GM12801 (cell line): ENCODE results near the gene KHDC4.

Source experiments
- TF ChIP-seq, protein P1 (sequence below): IDR thresholded peaks from one replicate; pipeline ENCODE4 v1.5.1; 2011; ENCODE audit warnings: control low read depth; ENCODE audit not compliant: insufficient read length; ENCODE audit errors: extremely low read depth

The KHDC4 gene

DNA sequence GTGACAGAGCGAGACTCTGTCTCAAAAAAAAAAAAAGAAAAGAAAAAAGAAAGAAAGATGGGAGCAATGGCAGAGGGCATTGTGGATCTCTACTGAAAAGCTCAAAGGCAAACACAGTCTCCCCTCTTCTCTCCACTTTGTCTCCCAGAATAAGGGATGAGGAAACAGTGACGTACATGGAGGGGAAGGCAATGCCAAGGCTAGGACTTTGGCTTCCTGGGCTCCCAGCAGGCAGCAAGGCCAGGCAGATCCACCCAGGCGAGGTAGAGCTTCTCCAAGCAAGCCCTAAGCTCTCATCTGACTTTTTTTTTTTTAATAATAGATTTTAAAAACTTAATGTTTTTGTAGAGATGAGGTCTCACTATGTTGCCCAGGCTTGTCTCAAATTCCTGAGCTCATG lies 39.5 kb upstream of the KHDC4 start:
- TF ChIP-seq, protein P1, sequence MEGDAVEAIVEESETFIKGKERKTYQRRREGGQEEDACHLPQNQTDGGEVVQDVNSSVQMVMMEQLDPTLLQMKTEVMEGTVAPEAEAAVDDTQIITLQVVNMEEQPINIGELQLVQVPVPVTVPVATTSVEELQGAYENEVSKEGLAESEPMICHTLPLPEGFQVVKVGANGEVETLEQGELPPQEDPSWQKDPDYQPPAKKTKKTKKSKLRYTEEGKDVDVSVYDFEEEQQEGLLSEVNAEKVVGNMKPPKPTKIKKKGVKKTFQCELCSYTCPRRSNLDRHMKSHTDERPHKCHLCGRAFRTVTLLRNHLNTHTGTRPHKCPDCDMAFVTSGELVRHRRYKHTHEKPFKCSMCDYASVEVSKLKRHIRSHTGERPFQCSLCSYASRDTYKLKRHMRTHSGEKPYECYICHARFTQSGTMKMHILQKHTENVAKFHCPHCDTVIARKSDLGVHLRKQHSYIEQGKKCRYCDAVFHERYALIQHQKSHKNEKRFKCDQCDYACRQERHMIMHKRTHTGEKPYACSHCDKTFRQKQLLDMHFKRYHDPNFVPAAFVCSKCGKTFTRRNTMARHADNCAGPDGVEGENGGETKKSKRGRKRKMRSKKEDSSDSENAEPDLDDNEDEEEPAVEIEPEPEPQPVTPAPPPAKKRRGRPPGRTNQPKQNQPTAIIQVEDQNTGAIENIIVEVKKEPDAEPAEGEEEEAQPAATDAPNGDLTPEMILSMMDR, result no peak

DNA sequence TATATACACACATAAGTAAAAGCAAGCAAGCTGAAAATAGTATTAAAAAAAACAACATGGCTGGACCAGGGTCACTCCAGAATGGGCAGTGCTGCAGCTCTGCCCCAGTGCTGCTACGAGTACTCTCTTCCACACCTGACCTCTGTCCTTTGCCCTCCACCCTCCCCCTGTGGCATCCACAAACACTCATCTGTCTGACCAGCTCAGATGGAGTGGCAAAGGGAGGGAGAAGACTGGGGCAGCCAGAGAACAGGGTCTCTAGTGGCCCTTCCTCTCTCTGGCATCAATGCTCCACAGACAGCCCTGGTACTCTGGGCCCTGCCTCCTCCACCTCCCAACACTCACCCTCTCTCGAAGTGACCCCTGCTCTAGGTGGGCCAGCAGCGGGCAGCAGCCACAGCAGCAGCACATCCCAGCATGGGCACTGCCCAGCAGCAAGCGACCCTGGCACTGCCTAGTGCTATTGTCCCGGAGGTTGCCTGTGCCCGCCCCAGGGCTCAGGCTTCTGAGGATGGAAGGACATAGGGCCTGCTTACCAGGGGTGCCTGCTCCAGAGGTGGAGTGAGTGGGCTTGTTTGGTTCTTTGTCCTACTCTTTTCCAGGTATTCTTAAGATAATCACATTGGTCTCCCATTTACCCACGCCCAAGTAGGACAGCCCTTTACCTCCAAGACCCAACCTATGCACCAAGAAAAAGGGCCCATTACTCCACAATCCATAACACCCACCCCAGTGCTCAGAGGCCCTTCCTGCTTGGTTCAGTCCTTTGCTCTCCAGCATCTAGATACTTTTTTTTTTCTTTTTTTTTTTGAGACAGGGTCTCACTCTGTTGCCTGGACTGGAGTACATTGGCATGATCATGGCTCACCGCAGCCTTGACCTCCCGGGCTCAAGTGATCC lies 37.9 kb upstream of the KHDC4 start:
- TF ChIP-seq, protein P1, result no peak

DNA sequence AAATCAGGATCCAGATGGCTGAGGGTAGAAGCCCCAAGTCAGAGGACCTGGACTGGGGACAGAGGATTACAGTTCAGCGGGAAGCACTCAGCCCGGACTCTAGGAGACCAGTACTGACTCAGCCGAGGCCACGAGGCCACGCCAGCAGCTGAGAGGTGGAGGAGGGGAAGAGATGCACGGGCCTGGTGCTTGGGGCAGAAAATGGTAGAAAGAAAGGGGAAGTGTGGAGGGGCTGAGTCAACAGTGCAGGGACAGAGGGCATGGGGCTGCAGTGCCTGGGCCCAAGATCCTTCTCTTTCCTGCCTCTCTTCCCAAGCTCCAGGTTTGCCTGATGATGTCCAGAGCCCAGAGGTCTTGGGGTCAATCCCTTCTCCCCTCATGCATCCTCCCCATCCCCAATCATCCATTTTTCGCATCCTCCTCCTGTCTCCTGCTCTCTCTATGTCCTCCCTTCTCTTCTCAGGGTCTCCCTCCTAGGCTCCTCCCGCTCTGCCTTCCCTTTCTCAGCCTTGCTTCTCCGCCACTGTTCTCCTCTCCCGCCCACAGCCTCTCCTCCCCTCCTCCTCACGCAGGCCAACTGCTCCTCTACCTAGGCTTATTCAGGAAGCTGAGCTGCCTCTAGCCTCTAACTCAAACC lies 36.4 kb upstream of the KHDC4 start:
- TF ChIP-seq, protein P1, result no peak

DNA sequence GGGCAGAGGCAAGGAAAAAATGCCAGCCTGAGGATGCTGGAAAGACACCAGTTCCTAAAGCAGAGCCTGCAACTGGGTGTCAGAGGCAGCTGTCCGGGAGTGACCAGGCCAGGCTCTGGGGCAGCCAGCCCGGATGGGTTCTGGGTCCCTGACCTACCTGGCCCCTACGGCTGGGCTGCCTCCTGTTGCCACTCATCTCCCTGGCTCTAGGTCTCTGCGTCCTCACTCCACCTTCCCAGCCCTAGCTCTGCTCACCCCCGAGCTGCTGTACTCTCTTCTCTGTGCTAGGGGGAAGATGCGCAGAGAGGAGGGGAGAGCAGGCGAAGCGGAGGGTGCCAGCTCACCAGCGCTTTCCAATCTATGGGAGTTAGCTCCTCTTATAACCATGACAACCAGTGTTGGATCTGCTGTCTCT lies 35.2 kb upstream of the KHDC4 start:
- TF ChIP-seq, protein P1, result no peak

DNA sequence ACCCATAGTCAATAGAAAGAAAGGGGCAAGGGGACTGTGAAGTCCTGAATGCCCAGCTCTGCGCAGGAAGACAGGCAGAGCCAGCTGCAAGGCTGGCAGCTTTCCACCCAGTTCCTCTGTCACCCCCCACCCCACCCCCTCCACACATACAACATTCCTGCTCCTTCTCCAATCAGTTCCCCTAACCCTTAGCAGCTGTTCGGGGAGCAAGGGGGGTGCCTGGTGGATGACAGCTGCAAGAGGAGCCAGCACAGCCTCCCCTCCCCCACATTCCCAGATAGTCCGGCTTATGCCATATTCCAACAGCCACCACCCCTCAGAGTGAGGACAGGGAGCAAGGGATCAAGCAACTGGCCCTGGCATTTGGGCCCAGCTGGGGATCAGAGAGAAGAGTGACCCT lies 34.5 kb upstream of the KHDC4 start:
- TF ChIP-seq, protein P1, result no peak

DNA sequence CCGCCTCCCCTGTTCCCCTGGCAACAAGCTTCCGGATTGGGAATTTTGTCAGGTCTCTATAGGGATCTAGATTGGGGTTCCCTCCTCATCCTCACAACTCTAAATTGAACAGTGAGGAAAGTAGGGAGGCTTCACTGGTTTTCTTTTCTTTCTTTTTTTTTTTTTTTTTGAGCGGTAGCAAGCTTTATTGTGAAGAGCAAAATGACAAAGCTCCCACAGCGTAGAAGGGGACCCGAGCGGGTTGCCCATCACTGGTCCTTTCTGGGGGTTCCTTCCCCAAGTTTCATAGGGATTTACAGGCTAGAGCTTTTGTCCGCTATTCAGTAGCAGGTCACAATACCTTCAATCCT lies 33.8 kb upstream of the KHDC4 start:
- TF ChIP-seq, protein P1, result no peak

DNA sequence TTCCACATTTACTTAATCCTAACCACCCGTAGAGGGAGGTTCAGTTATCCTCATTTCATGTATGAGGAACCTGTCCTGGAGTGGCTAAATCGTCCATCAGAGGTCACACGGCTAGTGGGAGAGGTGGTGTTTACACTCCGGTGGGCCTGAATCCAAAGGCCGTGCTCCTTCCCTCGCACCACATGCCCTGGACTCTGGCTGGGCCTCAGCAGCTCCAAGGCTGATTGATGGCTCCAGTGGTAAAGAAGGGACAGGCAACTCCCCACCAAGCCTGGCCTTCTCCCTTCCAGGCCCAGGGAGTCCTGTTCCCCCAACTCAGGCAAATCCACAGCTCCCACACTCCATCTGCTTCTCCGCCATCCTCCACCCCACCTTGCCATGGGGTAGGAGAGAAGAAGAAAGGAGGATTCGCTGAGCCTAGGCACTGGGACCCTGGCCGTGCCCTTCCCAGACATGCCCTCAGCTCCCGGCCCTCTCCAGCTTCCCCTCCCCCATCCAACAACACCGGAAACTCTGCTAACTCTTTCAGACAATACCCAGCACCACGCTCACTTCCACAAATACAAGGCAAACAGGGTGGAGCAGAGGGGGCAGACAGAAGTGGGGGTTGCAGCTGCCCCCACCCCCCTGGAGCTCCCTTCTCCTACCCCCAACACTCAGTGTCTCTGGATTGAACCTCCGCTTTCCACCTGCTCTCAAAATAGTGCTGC lies 33.3 kb upstream of the KHDC4 start:
- TF ChIP-seq, protein P1, result no peak
